Stomach (tissue), 4 donors: ENCODE data around the gene CBY3.
"Not testable (repeated sequence)": the region's sequence is repeated elsewhere in the genome, so short reads cannot be mapped to it uniquely, and the experiment has no call there.

ENCODE experiments used
- EP300 ChIP-seq: sonication (generic); formaldehyde crosslinking; IDR thresholded peaks from one replicate; pipeline ENCODE4 v1.6.1; 2017; ENCODE audit warnings: antibody characterized with exemption
- POLR2A ChIP-seq, 4 donors: fragments of 450-650 bp; IDR thresholded peaks; one replicate each; pipeline ENCODE4 v1.6.1; 2016; ENCODE audit warnings: antibody characterized with exemption in 4 of 4, control low read depth in 2 of 4, mild to moderate bottlenecking in 1 of 4, moderate library complexity in 1 of 4

GRCh38 chr5:179658179-179658856 lies 22.5 kb downstream of the CBY3 start:
- not testable (repeated sequence) for TF ChIP-seq EP300; POLR2A (IDR thresholded peaks at IDR 0.05)
